ENCODE measurements around the gene EBF3.

The EBF3 gene

GRCh38 chr10:129785536-129785981 lies 178.5 kb downstream of the EBF3 start:
- no peak overlapping the region for H3K4me3 ChIP-seq (replicated peaks; ENCODE audit: low read depth, low read length)
- TF ChIP-seq CTCF (IDR thresholded peaks at IDR 0.05; ENCODE audit: low read length, missing control alignments): no peak
- DNase-seq (ENCODE audit: low read depth): no peak
